ENCODE data around the gene WNT11. TPM values are rescaled to one million over a fixed set of nuclear protein-coding genes. Genes with fewer than 3 reads are reported as not detected.

WNT11 gene
- total and polyA plus RNA-seq, 2 of the 13 experiments (the other 11 are each of a cell fraction or from before 2014, with no cell fraction given): 0.34 to 0.66 TPM

GRCh38 chr11:76234416-76235232, 28.3 kb upstream of the WNT11 start (continued):
- TF ChIP-seq, protein P1, sequence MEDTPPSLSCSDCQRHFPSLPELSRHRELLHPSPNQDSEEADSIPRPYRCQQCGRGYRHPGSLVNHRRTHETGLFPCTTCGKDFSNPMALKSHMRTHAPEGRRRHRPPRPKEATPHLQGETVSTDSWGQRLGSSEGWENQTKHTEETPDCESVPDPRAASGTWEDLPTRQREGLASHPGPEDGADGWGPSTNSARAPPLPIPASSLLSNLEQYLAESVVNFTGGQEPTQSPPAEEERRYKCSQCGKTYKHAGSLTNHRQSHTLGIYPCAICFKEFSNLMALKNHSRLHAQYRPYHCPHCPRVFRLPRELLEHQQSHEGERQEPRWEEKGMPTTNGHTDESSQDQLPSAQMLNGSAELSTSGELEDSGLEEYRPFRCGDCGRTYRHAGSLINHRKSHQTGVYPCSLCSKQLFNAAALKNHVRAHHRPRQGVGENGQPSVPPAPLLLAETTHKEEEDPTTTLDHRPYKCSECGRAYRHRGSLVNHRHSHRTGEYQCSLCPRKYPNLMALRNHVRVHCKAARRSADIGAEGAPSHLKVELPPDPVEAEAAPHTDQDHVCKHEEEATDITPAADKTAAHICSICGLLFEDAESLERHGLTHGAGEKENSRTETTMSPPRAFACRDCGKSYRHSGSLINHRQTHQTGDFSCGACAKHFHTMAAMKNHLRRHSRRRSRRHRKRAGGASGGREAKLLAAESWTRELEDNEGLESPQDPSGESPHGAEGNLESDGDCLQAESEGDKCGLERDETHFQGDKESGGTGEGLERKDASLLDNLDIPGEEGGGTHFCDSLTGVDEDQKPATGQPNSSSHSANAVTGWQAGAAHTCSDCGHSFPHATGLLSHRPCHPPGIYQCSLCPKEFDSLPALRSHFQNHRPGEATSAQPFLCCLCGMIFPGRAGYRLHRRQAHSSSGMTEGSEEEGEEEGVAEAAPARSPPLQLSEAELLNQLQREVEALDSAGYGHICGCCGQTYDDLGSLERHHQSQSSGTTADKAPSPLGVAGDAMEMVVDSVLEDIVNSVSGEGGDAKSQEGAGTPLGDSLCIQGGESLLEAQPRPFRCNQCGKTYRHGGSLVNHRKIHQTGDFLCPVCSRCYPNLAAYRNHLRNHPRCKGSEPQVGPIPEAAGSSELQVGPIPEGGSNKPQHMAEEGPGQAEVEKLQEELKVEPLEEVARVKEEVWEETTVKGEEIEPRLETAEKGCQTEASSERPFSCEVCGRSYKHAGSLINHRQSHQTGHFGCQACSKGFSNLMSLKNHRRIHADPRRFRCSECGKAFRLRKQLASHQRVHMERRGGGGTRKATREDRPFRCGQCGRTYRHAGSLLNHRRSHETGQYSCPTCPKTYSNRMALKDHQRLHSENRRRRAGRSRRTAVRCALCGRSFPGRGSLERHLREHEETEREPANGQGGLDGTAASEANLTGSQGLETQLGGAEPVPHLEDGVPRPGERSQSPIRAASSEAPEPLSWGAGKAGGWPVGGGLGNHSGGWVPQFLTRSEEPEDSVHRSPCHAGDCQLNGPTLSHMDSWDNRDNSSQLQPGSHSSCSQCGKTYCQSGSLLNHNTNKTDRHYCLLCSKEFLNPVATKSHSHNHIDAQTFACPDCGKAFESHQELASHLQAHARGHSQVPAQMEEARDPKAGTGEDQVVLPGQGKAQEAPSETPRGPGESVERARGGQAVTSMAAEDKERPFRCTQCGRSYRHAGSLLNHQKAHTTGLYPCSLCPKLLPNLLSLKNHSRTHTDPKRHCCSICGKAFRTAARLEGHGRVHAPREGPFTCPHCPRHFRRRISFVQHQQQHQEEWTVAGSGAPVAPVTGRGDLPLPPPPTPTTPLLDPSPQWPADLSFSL (CRISPR knock-in tag; IDR thresholded peaks at IDR 0.05): no peak
- TF ChIP-seq ZNF839 (CRISPR knock-in tag; IDR thresholded peaks at IDR 0.05; ENCODE audit: borderline replicate concordance): no peak
- TF ChIP-seq RFXAP (CRISPR knock-in tag; IDR thresholded peaks at IDR 0.05; ENCODE audit: borderline replicate concordance): peak; percentile 26; the same call in 1 of the 2 replicates
- no peak for TF ChIP-seq ZNF691 (CRISPR knock-in tag; IDR thresholded peaks at IDR 0.05; ENCODE audit: borderline replicate concordance, low read depth)
- TF ChIP-seq NR2F2 (IDR thresholded peaks at IDR 0.05; ENCODE audit: borderline replicate concordance, low read depth): no peak
- no peak for TF ChIP-seq ZKSCAN1 (IDR thresholded peaks at IDR 0.05; ENCODE audit: low read length)
- TF ChIP-seq DPF2 (CRISPR knock-in tag; IDR thresholded peaks at IDR 0.05; ENCODE audit: borderline replicate concordance, low read depth): no peak
- TF ChIP-seq, protein P2, sequence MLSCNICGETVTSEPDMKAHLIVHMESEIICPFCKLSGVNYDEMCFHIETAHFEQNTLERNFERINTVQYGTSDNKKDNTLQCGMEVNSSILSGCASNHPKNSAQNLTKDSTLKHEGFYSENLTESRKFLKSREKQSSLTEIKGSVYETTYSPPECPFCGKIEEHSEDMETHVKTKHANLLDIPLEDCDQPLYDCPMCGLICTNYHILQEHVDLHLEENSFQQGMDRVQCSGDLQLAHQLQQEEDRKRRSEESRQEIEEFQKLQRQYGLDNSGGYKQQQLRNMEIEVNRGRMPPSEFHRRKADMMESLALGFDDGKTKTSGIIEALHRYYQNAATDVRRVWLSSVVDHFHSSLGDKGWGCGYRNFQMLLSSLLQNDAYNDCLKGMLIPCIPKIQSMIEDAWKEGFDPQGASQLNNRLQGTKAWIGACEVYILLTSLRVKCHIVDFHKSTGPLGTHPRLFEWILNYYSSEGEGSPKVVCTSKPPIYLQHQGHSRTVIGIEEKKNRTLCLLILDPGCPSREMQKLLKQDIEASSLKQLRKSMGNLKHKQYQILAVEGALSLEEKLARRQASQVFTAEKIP (CRISPR knock-in tag; IDR thresholded peaks at IDR 0.05; ENCODE audit: borderline replicate concordance): no peak
- no peak for TF ChIP-seq KAT7 (CRISPR knock-in tag; IDR thresholded peaks at IDR 0.05; ENCODE audit: borderline replicate concordance)
- TF ChIP-seq TBX3 (IDR thresholded peaks at IDR 0.05; ENCODE audit: borderline replicate concordance): no peak
- TF ChIP-seq ZNF577 (CRISPR knock-in tag; IDR thresholded peaks at IDR 0.05; ENCODE audit: borderline replicate concordance, low read depth): no peak
- no peak for TF ChIP-seq HOXA7 (CRISPR knock-in tag; IDR thresholded peaks at IDR 0.05)
- TF ChIP-seq GZF1 (CRISPR knock-in tag; IDR thresholded peaks at IDR 0.05): no peak
- no peak; the same call in 1 of the 2 replicates for TF ChIP-seq PHF21A (CRISPR knock-in tag; IDR thresholded peaks at IDR 0.05)
- TF ChIP-seq, protein P3, sequence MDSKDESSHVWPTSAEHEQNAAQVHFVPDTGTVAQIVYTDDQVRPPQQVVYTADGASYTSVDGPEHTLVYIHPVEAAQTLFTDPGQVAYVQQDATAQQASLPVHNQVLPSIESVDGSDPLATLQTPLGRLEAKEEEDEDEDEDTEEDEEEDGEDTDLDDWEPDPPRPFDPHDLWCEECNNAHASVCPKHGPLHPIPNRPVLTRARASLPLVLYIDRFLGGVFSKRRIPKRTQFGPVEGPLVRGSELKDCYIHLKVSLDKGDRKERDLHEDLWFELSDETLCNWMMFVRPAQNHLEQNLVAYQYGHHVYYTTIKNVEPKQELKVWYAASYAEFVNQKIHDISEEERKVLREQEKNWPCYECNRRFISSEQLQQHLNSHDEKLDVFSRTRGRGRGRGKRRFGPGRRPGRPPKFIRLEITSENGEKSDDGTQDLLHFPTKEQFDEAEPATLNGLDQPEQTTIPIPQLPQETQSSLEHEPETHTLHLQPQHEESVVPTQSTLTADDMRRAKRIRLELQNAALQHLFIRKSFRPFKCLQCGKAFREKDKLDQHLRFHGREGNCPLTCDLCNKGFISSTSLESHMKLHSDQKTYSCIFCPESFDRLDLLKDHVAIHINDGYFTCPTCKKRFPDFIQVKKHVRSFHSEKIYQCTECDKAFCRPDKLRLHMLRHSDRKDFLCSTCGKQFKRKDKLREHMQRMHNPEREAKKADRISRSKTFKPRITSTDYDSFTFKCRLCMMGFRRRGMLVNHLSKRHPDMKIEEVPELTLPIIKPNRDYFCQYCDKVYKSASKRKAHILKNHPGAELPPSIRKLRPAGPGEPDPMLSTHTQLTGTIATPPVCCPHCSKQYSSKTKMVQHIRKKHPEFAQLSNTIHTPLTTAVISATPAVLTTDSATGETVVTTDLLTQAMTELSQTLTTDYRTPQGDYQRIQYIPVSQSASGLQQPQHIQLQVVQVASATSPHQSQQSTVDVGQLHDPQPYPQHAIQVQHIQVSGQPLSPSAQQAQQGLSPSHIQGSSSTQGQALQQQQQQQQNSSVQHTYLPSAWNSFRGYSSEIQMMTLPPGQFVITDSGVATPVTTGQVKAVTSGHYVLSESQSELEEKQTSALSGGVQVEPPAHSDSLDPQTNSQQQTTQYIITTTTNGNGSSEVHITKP (CRISPR knock-in tag; IDR thresholded peaks at IDR 0.05; ENCODE audit: low read depth): no peak
